ENCODE results near the gene PNMA8B. TPM values are rescaled to one million over a fixed set of nuclear protein-coding genes. Genes with fewer than 3 reads are reported as not detected.
"Not testable (repeated sequence)": the region's sequence is repeated elsewhere in the genome, so short reads cannot be mapped to it uniquely, and the experiment has no call there.

PNMA8B gene
- total RNA-seq, 1 donor from 2014 or later: 15.8 TPM

GRCh38 chr19:46503848-46504453 is 8.3 kb upstream of the PNMA8B start:
- Histone ChIP-seq H3K36me3 (no peaks in the 10 kb centered on the region), H3K27ac (no peak overlapping the region)
- TF ChIP-seq, protein P1, sequence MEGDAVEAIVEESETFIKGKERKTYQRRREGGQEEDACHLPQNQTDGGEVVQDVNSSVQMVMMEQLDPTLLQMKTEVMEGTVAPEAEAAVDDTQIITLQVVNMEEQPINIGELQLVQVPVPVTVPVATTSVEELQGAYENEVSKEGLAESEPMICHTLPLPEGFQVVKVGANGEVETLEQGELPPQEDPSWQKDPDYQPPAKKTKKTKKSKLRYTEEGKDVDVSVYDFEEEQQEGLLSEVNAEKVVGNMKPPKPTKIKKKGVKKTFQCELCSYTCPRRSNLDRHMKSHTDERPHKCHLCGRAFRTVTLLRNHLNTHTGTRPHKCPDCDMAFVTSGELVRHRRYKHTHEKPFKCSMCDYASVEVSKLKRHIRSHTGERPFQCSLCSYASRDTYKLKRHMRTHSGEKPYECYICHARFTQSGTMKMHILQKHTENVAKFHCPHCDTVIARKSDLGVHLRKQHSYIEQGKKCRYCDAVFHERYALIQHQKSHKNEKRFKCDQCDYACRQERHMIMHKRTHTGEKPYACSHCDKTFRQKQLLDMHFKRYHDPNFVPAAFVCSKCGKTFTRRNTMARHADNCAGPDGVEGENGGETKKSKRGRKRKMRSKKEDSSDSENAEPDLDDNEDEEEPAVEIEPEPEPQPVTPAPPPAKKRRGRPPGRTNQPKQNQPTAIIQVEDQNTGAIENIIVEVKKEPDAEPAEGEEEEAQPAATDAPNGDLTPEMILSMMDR (IDR thresholded peaks at IDR 0.05): no peak

DNA sequence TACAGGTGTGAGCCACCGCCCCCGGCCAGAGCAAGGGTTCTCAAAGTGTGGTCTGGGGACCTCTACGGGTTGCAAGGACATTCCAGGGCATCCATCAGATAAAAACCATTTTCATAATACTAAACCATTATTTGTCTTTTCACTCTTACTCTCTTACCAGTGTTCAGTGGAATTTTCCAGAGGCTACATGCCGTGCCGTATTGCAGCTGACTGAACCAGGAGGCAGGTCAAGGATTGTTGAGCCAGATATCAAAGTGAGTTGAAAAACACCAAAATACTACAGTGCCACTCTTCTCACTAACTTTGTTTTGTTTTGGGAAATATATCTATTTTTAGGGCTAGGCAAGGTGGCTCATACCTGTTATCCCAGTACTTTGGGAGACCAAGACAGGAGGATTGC is 7.2 kb upstream of the PNMA8B start:
- TF ChIP-seq, protein P1 (IDR thresholded peaks at IDR 0.05): no peak
- Histone ChIP-seq H3K4me1 (peaks cover 0 to 5% of the 10 kb centered on the region in 2 donors), H3K36me3 (no peaks in the 10 kb centered on the region), H3K4me3 (no peak overlapping the region), H3K27me3 (no peaks in the 10 kb centered on the region), H3K27ac (no peak overlapping the region), H3K9me3 (no peaks in the 10 kb centered on the region)
- intact Hi-C loops (cut with DNase I): no loop called here
- no peak for DNase-seq (ENCODE audit: low spot score in 2 of 2)

More at GRCh38 chr19:46503848-46504453, 8.3 kb upstream of the PNMA8B start:
- no peak for DNase-seq (ENCODE audit: low spot score in 2 of 2)
- Histone ChIP-seq H3K4me3 (no peak overlapping the region), H3K9me3 (no peaks in the 10 kb centered on the region), H3K4me1 (peaks cover 0 to 16% of the 10 kb centered on the region in 2 donors), H3K27me3 (no peaks in the 10 kb centered on the region)
- intact Hi-C loops (cut with DNase I): no loop called here

GRCh38 chr19:46499692-46500091 is 4.0 kb upstream of the PNMA8B start:
- peaks cover 5 to 7% of the 10 kb centered on the region in 2 donors for H3K4me1 ChIP-seq
- no peak overlapping the region for H3K4me3 ChIP-seq
- H3K27me3 ChIP-seq: no peaks in the 10 kb centered on the region
- TF ChIP-seq, protein P1 (IDR thresholded peaks at IDR 0.05): no peak
- no peak for DNase-seq (ENCODE audit: low spot score in 2 of 2)
- H3K27ac ChIP-seq: no peak overlapping the region
- no peaks in the 10 kb centered on the region for H3K9me3 ChIP-seq
- intact Hi-C loops (cut with DNase I): no loop called here
- H3K36me3 ChIP-seq: no peaks in the 10 kb centered on the region

DNA sequence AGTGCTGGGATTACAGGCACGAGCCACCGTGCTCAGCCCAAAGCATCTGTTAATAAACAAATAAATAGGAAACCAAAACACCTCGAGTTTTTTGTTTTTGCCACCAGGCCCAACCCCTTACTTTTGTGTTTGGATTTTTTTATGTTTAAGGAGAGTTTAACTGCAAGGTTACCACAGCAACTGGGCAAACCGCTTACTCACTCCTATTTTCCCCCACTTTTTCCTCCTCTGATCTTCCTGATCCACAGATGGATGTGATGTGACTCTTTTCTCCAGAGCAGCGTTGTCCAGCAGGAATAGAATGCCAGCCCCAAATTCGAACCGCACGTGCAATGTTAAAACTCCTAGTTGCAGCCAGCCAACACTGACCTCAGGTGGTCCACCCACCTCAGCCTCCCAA is 2.1 kb upstream of the PNMA8B start:
- DNase-seq (ENCODE audit: low spot score in 2 of 2): no peak
- no peak overlapping the region for H3K4me3 ChIP-seq
- H3K27ac ChIP-seq: no peak overlapping the region
- intact Hi-C loops (cut with DNase I): no loop called here
- no peaks in the 10 kb centered on the region for H3K27me3 ChIP-seq
- H3K9me3 ChIP-seq: no peaks in the 10 kb centered on the region
- no peaks in the 10 kb centered on the region for H3K36me3 ChIP-seq
- TF ChIP-seq, protein P1 (IDR thresholded peaks at IDR 0.05): no peak
- peaks cover 7 to 15% of the 10 kb centered on the region in 2 donors for H3K4me1 ChIP-seq

GRCh38 chr19:46496886-46497285 is 1.2 kb upstream of the PNMA8B start:
- H3K9me3 ChIP-seq; H3K27me3 ChIP-seq; H3K4me3 ChIP-seq; H3K36me3 ChIP-seq; H3K27ac ChIP-seq; DNase-seq (ENCODE audit: low spot score in 2 of 2); intact Hi-C loops (cut with DNase I): not testable (repeated sequence)
- peaks cover 7 to 16% of the 10 kb centered on the region in 2 donors for H3K4me1 ChIP-seq

DNA sequence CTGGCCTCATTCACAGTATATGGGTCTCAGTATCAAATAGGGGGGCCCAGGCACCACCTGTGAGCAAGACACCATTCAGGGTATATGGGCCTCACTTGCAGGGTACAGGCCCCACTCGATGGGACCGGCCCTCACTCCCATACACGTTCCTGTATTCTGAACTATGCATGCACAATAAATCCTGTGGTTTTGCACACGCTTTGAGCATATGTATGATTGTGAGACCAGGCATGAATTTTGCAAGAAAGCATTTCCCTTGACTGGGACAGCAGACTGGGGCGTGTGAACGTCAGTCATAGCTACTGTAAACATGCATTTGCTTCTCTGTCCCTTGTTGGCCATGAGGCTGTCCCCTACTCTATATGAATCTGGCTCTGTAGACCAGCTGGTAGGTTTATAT is 637 bp upstream of the PNMA8B start:
- no peak overlapping the region for H3K4me3 ChIP-seq
- no peaks in the 10 kb centered on the region for H3K27me3 ChIP-seq
- H3K9me3 ChIP-seq: no peaks in the 10 kb centered on the region
- DNase-seq (ENCODE audit: low spot score in 2 of 2): no peak
- no peaks in the 10 kb centered on the region for H3K36me3 ChIP-seq
- H3K27ac ChIP-seq: no peak overlapping the region
- TF ChIP-seq, protein P1 (IDR thresholded peaks at IDR 0.05): no peak
- intact Hi-C loops (cut with DNase I): no loop called here
- peaks cover 7 to 16% of the 10 kb centered on the region in 2 donors for H3K4me1 ChIP-seq
